ENCODE measurements around the gene CCDC27. TPM values are rescaled to one million over a fixed set of nuclear protein-coding genes. Genes with fewer than 3 reads are reported as not detected.

The CCDC27 gene
- total RNA-seq, 4 donors from 2014 or later = not detected

DNA sequence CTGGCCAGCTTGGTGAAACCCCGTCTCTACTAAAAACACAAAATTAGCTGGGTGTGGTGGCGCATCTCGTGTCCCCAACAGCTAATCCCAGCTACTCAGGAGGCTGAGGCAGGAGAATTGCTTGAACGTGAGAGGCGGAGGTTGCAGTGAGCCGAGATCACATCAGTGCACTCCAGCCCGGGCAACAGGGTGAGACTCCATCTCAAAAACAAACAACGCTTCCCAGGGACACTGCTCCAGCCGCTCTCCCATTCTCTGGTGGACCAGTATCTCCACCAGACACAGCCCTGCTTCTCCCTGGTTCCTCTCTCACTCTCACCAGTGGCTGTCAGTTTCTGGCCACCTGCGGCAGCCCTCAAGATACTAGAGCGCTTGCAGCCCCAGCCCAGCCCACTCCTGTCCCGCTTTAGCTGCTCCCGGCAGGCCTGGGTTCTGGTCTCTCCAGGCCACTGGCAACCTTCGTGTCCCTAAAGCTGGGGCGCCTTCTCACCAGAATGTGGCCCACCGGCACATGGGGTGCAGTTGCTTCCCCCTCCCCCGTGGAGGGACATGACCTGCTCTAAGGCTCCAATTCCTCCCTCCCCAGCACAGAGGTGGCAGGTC, 65.0 kb downstream of the CCDC27 start:
- Histone ChIP-seq H3K4me3 (no peak overlapping the region), H3K36me3 (peaks cover 37 to 91% (median 65%) of the 10 kb centered on the region in 4 donors), H3K4me1 (no peaks in the 10 kb centered on the region), H3K9me3 (no peaks in the 10 kb centered on the region), H3K27ac (replicated peaks in 1 of 4) (no peak overlapping the region), H3K27me3 (no peaks in the 10 kb centered on the region)
- no peak for DNase-seq (ENCODE audit: extremely low spot score)
- TF ChIP-seq EP300 (IDR thresholded peaks at IDR 0.05) = no peak
- TF ChIP-seq, protein P1, sequence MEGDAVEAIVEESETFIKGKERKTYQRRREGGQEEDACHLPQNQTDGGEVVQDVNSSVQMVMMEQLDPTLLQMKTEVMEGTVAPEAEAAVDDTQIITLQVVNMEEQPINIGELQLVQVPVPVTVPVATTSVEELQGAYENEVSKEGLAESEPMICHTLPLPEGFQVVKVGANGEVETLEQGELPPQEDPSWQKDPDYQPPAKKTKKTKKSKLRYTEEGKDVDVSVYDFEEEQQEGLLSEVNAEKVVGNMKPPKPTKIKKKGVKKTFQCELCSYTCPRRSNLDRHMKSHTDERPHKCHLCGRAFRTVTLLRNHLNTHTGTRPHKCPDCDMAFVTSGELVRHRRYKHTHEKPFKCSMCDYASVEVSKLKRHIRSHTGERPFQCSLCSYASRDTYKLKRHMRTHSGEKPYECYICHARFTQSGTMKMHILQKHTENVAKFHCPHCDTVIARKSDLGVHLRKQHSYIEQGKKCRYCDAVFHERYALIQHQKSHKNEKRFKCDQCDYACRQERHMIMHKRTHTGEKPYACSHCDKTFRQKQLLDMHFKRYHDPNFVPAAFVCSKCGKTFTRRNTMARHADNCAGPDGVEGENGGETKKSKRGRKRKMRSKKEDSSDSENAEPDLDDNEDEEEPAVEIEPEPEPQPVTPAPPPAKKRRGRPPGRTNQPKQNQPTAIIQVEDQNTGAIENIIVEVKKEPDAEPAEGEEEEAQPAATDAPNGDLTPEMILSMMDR (IDR thresholded peaks at IDR 0.05) = no peak
- TF ChIP-seq POLR2A (IDR thresholded peaks at IDR 0.05; ENCODE audit: low read depth) = no peak
- no peak for TF ChIP-seq POLR2AphosphoS5 (IDR thresholded peaks at IDR 0.05)
- intact Hi-C loops (cut with DNase I) = no loop called here
- 95% methylated on average over 16 of the region's 17 CpGs for WGBS

DNA sequence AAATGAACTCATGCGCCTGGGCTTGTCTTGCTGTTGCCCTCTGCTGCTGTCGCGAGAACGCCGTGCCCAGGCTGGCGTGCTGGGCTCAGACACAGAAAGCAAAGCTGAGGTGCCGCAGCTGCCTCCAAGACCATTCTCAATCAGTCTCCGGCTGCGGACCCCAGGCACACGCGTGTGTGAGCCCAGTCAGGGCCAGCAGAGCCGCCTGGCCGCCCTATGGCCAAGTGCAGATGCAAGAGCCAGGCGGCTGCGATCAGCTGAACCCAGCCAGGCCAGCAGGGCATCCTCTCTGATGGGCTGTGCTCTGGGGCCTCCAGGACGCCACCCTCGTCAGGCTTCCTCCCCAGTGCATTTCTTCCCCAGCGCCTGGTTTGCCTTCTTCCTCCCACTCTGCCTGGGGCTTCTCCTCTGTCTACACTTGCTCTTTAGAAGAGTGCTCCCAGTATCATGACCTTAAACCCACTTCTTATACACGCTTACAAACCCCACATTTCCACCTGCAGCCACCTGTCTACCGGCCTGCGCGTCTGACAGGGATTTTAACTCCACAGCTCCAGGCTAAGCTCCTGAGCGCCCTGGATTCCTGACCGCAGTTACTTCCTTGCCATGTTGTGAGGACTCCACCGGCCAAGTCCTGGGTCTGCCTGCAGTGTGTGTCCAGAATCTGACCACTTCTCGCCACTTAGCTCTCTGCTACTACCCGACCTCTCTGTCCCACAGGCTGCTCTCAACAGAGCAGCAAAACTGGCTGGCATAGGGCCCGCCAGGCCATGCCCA, 65.8 kb downstream of the CCDC27 start:
- no peak for DNase-seq (ENCODE audit: extremely low spot score)
- Histone ChIP-seq H3K27me3 (no peaks in the 10 kb centered on the region), H3K4me3 (no peak overlapping the region), H3K4me1 (no peaks in the 10 kb centered on the region), H3K9me3 (no peaks in the 10 kb centered on the region), H3K27ac (replicated peaks in 1 of 4) (no peak overlapping the region), H3K36me3 (peaks cover 45 to 98% (median 72%) of the 10 kb centered on the region in 4 donors)
- 91% methylated on average over 25 of the region's 28 CpGs for WGBS
- TF ChIP-seq POLR2AphosphoS5 (IDR thresholded peaks at IDR 0.05) (no peak), EP300 (IDR thresholded peaks at IDR 0.05) (no peak), POLR2A (IDR thresholded peaks at IDR 0.05; ENCODE audit: low read depth) (no peak)
- TF ChIP-seq, protein P1 (IDR thresholded peaks at IDR 0.05) = no peak
- intact Hi-C loops (cut with DNase I) = no loop called here

DNA sequence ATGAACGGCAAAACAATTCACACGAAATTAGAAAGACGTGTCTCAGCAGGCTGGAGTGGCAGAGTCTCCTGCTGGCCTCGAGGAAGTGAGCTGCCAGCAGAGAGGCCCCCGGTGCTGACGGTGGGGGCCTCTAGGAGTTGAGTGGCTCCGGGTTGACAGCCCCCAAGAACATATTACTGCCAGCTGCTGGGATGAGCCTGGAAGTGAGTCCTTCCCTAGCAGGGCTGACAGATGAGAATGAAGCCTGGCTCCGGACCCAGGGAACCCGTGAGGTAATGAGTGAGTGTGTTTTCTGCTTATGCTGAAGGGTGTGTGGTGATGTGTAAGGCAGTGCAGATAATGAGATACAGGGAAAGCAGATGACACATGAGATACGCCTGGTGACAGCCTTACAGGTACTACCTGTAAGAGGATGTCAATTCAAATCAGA, 67.5 kb downstream of the CCDC27 start:
- Histone ChIP-seq H3K4me1 (no peaks in the 10 kb centered on the region), H3K9me3 (no peaks in the 10 kb centered on the region), H3K27me3 (no peaks in the 10 kb centered on the region), H3K36me3 (peaks cover 40 to 100% (median 83%) of the 10 kb centered on the region in 4 donors), H3K27ac (replicated peaks in 1 of 4) (no peak overlapping the region), H3K4me3 (no peak overlapping the region)
- intact Hi-C loops (cut with DNase I) = no loop called here
- no peak for DNase-seq (ENCODE audit: extremely low spot score)
- TF ChIP-seq, protein P1 (IDR thresholded peaks at IDR 0.05) = no peak
- TF ChIP-seq EP300 (IDR thresholded peaks at IDR 0.05) = no peak
- no peak for TF ChIP-seq POLR2A (IDR thresholded peaks at IDR 0.05; ENCODE audit: low read depth)
- 40% methylated on average over 10 of the region's 10 CpGs for WGBS

DNA sequence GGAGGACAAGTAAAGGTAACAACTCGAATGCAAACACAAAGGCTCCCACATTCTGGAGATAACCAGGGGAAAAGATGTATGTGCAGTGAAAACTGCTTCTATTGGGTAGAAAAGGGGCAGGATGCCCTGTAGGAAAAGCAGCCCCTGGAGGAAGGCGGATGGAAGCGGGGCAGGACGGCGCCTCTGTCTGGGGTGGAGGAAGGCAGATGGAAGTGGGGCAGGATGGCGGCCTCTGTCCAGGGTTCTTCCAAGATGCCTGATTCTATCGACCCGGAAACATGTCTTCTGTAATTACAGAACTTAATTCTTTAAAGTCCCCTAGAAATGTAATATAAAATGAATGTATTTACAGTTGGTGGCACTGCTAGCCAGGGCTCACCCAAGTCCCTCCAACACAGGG, 68.1 kb downstream of the CCDC27 start:
- DNase-seq (ENCODE audit: extremely low spot score) = no peak
- H3K27me3 ChIP-seq = no peaks in the 10 kb centered on the region
- TF ChIP-seq POLR2AphosphoS5 (IDR thresholded peaks at IDR 0.05) = no peak
- H3K27ac ChIP-seq (replicated peaks in 1 of 4) = no peak overlapping the region
- H3K36me3 ChIP-seq = peaks cover 39 to 100% (median 82%) of the 10 kb centered on the region in 4 donors
- H3K4me1 ChIP-seq = no peaks in the 10 kb centered on the region
- H3K9me3 ChIP-seq = no peaks in the 10 kb centered on the region
- WGBS = 87% methylated on average over 8 of the region's 8 CpGs
- H3K4me3 ChIP-seq = no peak overlapping the region
- intact Hi-C loops (cut with DNase I) = no loop called here

DNA sequence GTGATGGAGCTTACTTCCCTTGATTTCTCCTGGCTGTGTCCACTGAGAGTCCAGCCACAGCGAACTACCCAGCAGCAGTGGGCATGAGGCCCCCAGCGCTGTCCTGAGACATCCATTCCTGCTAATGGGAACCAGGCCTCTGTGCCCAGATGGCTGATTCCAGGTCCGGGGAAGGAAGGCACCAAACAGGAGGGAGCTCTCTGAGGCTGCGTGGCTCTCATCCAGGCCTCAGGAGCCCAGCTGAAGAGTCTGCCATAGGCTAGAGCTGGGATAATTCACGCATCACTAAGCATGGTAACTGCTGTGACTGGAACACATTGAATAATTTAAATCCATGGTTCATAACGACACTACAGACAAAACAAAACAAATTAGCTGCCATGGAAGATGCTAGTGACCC, 68.8 kb downstream of the CCDC27 start:
- WGBS = 79% methylated on average over 3 of the region's 6 CpGs
- peaks cover 43 to 100% (median 82%) of the 10 kb centered on the region in 4 donors for H3K36me3 ChIP-seq
- no peak for DNase-seq (ENCODE audit: extremely low spot score)

More for the DNA sequence above, 68.8 kb downstream of the CCDC27 start:
- no peaks in the 10 kb centered on the region for H3K4me1 ChIP-seq
- no peaks in the 10 kb centered on the region for H3K27me3 ChIP-seq
- no peak overlapping the region for H3K4me3 ChIP-seq
- H3K27ac ChIP-seq (replicated peaks in 1 of 4) = no peak overlapping the region
- intact Hi-C loops (cut with DNase I) = no loop called here
- no peaks in the 10 kb centered on the region for H3K9me3 ChIP-seq
- TF ChIP-seq EP300 (IDR thresholded peaks at IDR 0.05) (no peak), POLR2A (IDR thresholded peaks at IDR 0.05; ENCODE audit: low read depth) (no peak), POLR2AphosphoS5 (IDR thresholded peaks at IDR 0.05) (no peak)
- TF ChIP-seq, protein P1 (IDR thresholded peaks at IDR 0.05) = no peak

Data from esophagus muscularis mucosa (tissue), 4 donors.